ENCODE measurements around the gene ZNF860.

ZNF860 gene

DNA sequence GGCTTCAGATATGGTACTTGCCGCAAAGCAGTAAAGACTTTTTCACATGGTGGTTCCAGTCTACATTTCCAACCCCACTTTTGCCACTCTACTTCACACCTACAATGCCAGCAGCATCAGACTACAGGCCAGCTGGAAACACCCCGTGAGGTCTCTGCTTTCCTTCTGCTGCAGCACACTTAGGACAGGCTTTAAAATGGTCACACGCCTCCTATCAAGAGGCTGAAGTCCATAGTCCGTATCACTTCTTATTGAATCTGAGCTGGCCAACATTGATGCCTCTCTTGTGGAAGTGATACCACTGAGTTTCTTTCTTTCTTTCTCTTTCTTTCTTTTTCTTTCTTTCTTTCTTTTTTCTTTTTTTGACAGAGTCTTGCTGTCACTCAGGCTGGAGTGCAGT, 59.8 kb downstream of the ZNF860 start:
- no peak for FAIRE-seq

More for the DNA sequence above, 59.8 kb downstream of the ZNF860 start:
- no peak for DNase-seq (ENCODE audit: insufficient read length, low spot score)

All from GM19239 (cell line).